NCI-H1092 (cell line): Measurements from ENCODE around the gene GPR61.

Experiments used
- DNase-seq: peaks from one replicate; lab custom pipeline; 2025; lab: John Stamatoyannopoulos, UW

The GPR61 gene

GRCh38 chr1:109508873-109509175 lies 30.8 kb upstream of the GPR61 start:
- no peak for DNase-seq

- DNase-seq = peak; percentile 45
Measured at GRCh38 chr1:109509176-109510134, 30.2 kb upstream of the GPR61 start, which contains the start of gene AMIGO1. AMIGO1 (minus strand) TSS chr1:109509727; CDS start chr1:109508912, 815 bp downstream.

- no peak for DNase-seq
Measured at GRCh38 chr1:109513110-109513710, 26.5 kb upstream of the GPR61 start.

GRCh38 chr1:109514846-109515245 lies 24.8 kb upstream of the GPR61 start:
- no peak for DNase-seq

- no peak for DNase-seq
Measured at GRCh38 chr1:109516872-109517271, 22.8 kb upstream of the GPR61 start.

GRCh38 chr1:109517337-109517736 lies 22.3 kb upstream of the GPR61 start:
- no peak for DNase-seq

GRCh38 chr1:109521002-109521951 lies 18.4 kb upstream of the GPR61 start:
- DNase-seq = no peak

- no peak for DNase-seq
Measured at GRCh38 chr1:109522026-109522425, 17.6 kb upstream of the GPR61 start.

- no peak for DNase-seq
Measured at GRCh38 chr1:109523706-109524105, 16.0 kb upstream of the GPR61 start.

- DNase-seq = no peak
Measured at GRCh38 chr1:109527098-109527811, 12.4 kb upstream of the GPR61 start.

GRCh38 chr1:109527846-109528695 lies 11.6 kb upstream of the GPR61 start:
- no peak for DNase-seq

GRCh38 chr1:109528712-109529111 lies 11.0 kb upstream of the GPR61 start:
- no peak for DNase-seq

- peak; percentile 61 for DNase-seq
Measured at GRCh38 chr1:109529881-109530456, 9.7 kb upstream of the GPR61 start.

- DNase-seq = peak; percentile 88
Measured at GRCh38 chr1:109530457-109531087, 9.1 kb upstream of the GPR61 start.

- no peak for DNase-seq
Measured at GRCh38 chr1:109531380-109531779, 8.3 kb upstream of the GPR61 start.

- DNase-seq = no peak
Measured at GRCh38 chr1:109531826-109532364, 7.8 kb upstream of the GPR61 start.

- peak; percentile 74 for DNase-seq
Measured at GRCh38 chr1:109532365-109533136, 7.1 kb upstream of the GPR61 start.

- DNase-seq = no peak
Measured at GRCh38 chr1:109534307-109534858, 5.3 kb upstream of the GPR61 start.
